LoVo (cell line): ENCODE data around the gene CPXM2.

ENCODE experiments used
- DNase-seq: peaks from one replicate; pipeline ENCODE4 v3.0.0-alpha.2; 2016; ENCODE audit warnings: low spot score

The CPXM2 gene

GRCh38 chr10:123891144-123892071 lies at the start of gene CPXM2:
CPXM2 (minus strand) TSS chr10:123891807; CDS start chr10:123891659, 148 bp downstream.
- no peak for DNase-seq

GRCh38 chr10:123939591-123939990 lies 48.0 kb upstream of the CPXM2 start:
- DNase-seq: no peak

GRCh38 chr10:123938890-123939289 lies 47.3 kb upstream of the CPXM2 start:
- DNase-seq: no peak

- no peak for DNase-seq
Observed at GRCh38 chr10:123936426-123936825, 44.8 kb upstream of the CPXM2 start.

GRCh38 chr10:123935680-123936079 lies 44.1 kb upstream of the CPXM2 start:
- DNase-seq: no peak

- DNase-seq: no peak
Observed at GRCh38 chr10:123934846-123935245, 43.2 kb upstream of the CPXM2 start.

GRCh38 chr10:123930340-123931001 lies 38.9 kb upstream of the CPXM2 start:
- DNase-seq: peak; percentile 23

GRCh38 chr10:123929791-123930190 lies 38.2 kb upstream of the CPXM2 start:
- no peak for DNase-seq

- no peak for DNase-seq
Observed at GRCh38 chr10:123928427-123928826, 36.8 kb upstream of the CPXM2 start.

- DNase-seq: no peak
Observed at GRCh38 chr10:123926401-123927264, 35.0 kb upstream of the CPXM2 start.

GRCh38 chr10:123922126-123922525 lies 30.5 kb upstream of the CPXM2 start:
- DNase-seq: no peak

- no peak for DNase-seq
Observed at GRCh38 chr10:123916775-123917174, 25.2 kb upstream of the CPXM2 start.

- no peak for DNase-seq
Observed at GRCh38 chr10:123913688-123914268, 22.2 kb upstream of the CPXM2 start.

GRCh38 chr10:123912871-123913270 lies 21.3 kb upstream of the CPXM2 start:
- no peak for DNase-seq

- DNase-seq: no peak
Observed at GRCh38 chr10:123912466-123912865, 20.9 kb upstream of the CPXM2 start.

- DNase-seq: no peak
Observed at GRCh38 chr10:123911866-123912265, 20.3 kb upstream of the CPXM2 start.

- no peak for DNase-seq
Observed at GRCh38 chr10:123909866-123910265, 18.3 kb upstream of the CPXM2 start.

GRCh38 chr10:123909426-123909825 lies 17.8 kb upstream of the CPXM2 start:
- no peak for DNase-seq

- no peak for DNase-seq
Observed at GRCh38 chr10:123908379-123908778, 16.8 kb upstream of the CPXM2 start.

GRCh38 chr10:123906884-123907652 lies 15.5 kb upstream of the CPXM2 start:
- DNase-seq: no peak

- DNase-seq: no peak
Observed at GRCh38 chr10:123906296-123906695, 14.7 kb upstream of the CPXM2 start.
